Measurements from ENCODE around the gene CTSE.

CTSE gene

GRCh38 chr1:206021626-206022365, 1.9 kb downstream of the CTSE start:
- H3K4me3 ChIP-seq (ENCODE audit: low read depth, low read length): no peak overlapping the region
- DNase-seq (ENCODE audit: low read depth): no peak

- DNase-seq (ENCODE audit: low read depth): no peak
- H3K4me3 ChIP-seq (ENCODE audit: low read depth, low read length): no peak overlapping the region
Measured at GRCh38 chr1:206021008-206021625, 2.6 kb downstream of the CTSE start.

- H3K4me3 ChIP-seq (ENCODE audit: low read depth, low read length): no peak overlapping the region
Measured at GRCh38 chr1:206020393-206021007, 3.2 kb downstream of the CTSE start.

GRCh38 chr1:206015071-206015470, 8.6 kb downstream of the CTSE start:
- no peak for DNase-seq (ENCODE audit: low read depth)
- H3K4me3 ChIP-seq (ENCODE audit: low read depth, low read length): no peak overlapping the region

More at GRCh38 chr1:206020393-206021007, 3.2 kb downstream of the CTSE start:
- no peak for DNase-seq (ENCODE audit: low read depth)

GRCh38 chr1:206014601-206015000, 9.1 kb downstream of the CTSE start:
- H3K4me3 ChIP-seq (ENCODE audit: low read depth, low read length): no peak overlapping the region
- DNase-seq (ENCODE audit: low read depth): no peak

GRCh38 chr1:206013026-206013795, 10.5 kb downstream of the CTSE start:
- no peak for DNase-seq (ENCODE audit: low read depth)
- no peak overlapping the region for H3K4me3 ChIP-seq (ENCODE audit: low read depth, low read length)

- DNase-seq (ENCODE audit: low read depth): no peak
- H3K4me3 ChIP-seq (ENCODE audit: low read depth, low read length): no peak overlapping the region
Measured at GRCh38 chr1:206012086-206012859, 11.4 kb downstream of the CTSE start.

GRCh38 chr1:206011057-206011456, 12.6 kb downstream of the CTSE start:
- no peak overlapping the region for H3K4me3 ChIP-seq (ENCODE audit: low read depth, low read length)
- DNase-seq (ENCODE audit: low read depth): no peak

GRCh38 chr1:206010060-206010459, 13.6 kb downstream of the CTSE start:
- DNase-seq (ENCODE audit: low read depth): no peak

GRCh38 chr1:206006946-206007345, 16.7 kb downstream of the CTSE start:
- no peak overlapping the region for H3K4me3 ChIP-seq (ENCODE audit: low read depth, low read length)
- no peak for DNase-seq (ENCODE audit: low read depth)

More at GRCh38 chr1:206010060-206010459, 13.6 kb downstream of the CTSE start:
- no peak overlapping the region for H3K4me3 ChIP-seq (ENCODE audit: low read depth, low read length)

GRCh38 chr1:206005778-206006180, 17.9 kb downstream of the CTSE start:
- DNase-seq (ENCODE audit: low read depth): no peak
- no peak overlapping the region for H3K4me3 ChIP-seq (ENCODE audit: low read depth, low read length)

- H3K4me3 ChIP-seq (ENCODE audit: low read depth, low read length): no peak overlapping the region
- no peak for DNase-seq (ENCODE audit: low read depth)
Measured at GRCh38 chr1:206005234-206005633, 18.5 kb downstream of the CTSE start.

- no peak for DNase-seq (ENCODE audit: low read depth)
- H3K4me3 ChIP-seq (ENCODE audit: low read depth, low read length): no peak overlapping the region
Measured at GRCh38 chr1:206004826-206005225, 18.9 kb downstream of the CTSE start.

- no peak for DNase-seq (ENCODE audit: low read depth)
- H3K4me3 ChIP-seq (ENCODE audit: low read depth, low read length): no peak overlapping the region
Measured at GRCh38 chr1:206003854-206004800, 19.6 kb downstream of the CTSE start.

GRCh38 chr1:206002871-206003801, 20.6 kb downstream of the CTSE start, which contains the start of gene RAB7B:
Gene RAB7B, minus strand, starts transcription at chr1:206003395. Its CDS starts 9,260 bp downstream, at chr1:205994135.
- peak within 1 kb of the TSS; percentile 45 for H3K4me3 ChIP-seq (ENCODE audit: low read depth, low read length)

GRCh38 chr1:206002160-206002559, 21.5 kb downstream of the CTSE start:
- H3K4me3 ChIP-seq (ENCODE audit: low read depth, low read length): peak overlapping the region; percentile 45
- DNase-seq (ENCODE audit: low read depth): no peak

More at GRCh38 chr1:206002871-206003801, 20.6 kb downstream of the CTSE start, which contains the start of gene RAB7B:
- DNase-seq (ENCODE audit: low read depth): peak; percentile 43

- H3K4me3 ChIP-seq (ENCODE audit: low read depth, low read length): peak overlapping the region; percentile 1
- DNase-seq (ENCODE audit: low read depth): peak; percentile 86
Measured at GRCh38 chr1:206001476-206001888, 22.2 kb downstream of the CTSE start.
